IgD-negative memory B cell (primary cell): ENCODE data around the gene WDR37. TPM values are rescaled to one million over a fixed set of nuclear protein-coding genes. Genes with fewer than 3 reads are reported as not detected.
A peak's percentile ranks its signal among the peaks of the same experiment; 100 is the strongest.
"Not testable (repeated sequence)": the region's sequence is repeated elsewhere in the genome, so short reads cannot be mapped to it uniquely, and the experiment has no call there.

Experiments used
- H3K27ac Mint-ChIP-seq, 3 donors: one replicate each; pipeline ENCODE4 v1.8.0; 2020 to 2022; ENCODE audit warnings: mild to moderate bottlenecking in 3 of 3, mixed read lengths in 3 of 3, moderate library complexity in 1 of 3
- H3K27me3 Mint-ChIP-seq: one replicate; pipeline ENCODE4 v1.8.0; 2021; ENCODE audit warnings: mixed read lengths
- H3K36me3 Mint-ChIP-seq: one replicate; pipeline ENCODE4 v1.8.0; 2020; ENCODE audit warnings: mild to moderate bottlenecking, mixed read lengths
- H3K4me1 Mint-ChIP-seq, 3 donors: one replicate each; pipeline ENCODE4 v1.8.0; 2020 to 2022; ENCODE audit warnings: mixed read lengths in 3 of 3, mild to moderate bottlenecking in 1 of 3
- H3K4me3 Mint-ChIP-seq, 4 donors: one replicate each; pipeline ENCODE4 v1.8.0; 2020 to 2022; ENCODE audit warnings: mild to moderate bottlenecking in 4 of 4, mixed read lengths in 4 of 4, moderate library complexity in 3 of 4
- H3K9me3 Mint-ChIP-seq, 3 donors: one replicate each; pipeline ENCODE4 v1.8.0; 2020 to 2021; ENCODE audit warnings: mixed read lengths in 3 of 3, mild to moderate bottlenecking in 1 of 3
- polyA plus RNA-seq: library from polyadenylated mRNA; unstranded; fragments of 300-500 nt; fragmentation: Illumina TruSeq; gene quantifications from one replicate; pipeline ENCODE4 v1.2.3, GENCODE V29; 2021

Gene WDR37
- polyA plus RNA-seq, 1 donor from 2014 or later: 14.7 TPM

DNA sequence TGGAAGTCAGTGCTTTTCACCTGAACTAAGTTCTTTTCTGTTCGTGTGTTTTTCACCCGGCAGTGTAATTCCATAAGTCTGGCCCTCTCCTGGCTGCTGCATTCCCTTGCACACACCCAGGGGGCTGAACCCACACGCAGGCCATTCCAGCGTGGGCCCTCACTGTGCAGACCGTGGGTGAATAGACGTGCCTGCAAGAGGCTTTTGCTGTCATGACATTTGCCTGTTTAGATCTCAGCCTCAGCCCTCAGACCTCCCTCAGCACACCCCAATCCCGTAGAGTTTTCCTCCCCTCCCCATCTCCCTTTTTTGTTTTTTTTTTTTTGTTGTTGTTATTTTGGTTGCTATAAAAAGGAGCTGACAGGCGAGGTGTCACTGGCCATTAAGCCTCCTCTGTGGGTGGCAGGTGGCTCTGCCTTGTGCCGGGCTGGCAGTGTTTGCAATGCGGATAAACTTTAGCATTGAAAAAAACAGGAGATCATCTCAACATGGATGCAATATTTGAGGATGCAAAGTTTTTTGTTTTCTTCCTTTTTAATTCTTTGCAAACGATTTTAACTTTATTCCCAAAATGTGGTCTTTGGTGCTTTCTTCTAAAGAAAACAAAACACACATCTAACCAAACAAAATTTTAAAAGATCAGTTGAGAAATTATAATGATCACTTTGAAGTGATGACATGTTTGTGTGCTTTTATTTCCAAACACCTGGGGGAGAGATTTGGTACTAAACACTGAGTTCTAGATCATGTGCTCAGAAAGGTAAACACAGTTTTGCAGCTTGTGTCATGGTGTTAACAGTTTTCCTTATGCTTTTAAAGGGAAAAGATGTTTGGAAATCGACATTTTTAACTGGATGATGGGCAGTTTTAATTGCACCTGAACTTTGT lies 58.8 kb downstream of the WDR37 start:
- peaks cover 2% of the 10 kb centered on the region for H3K36me3 Mint-ChIP-seq
- H3K27me3 Mint-ChIP-seq: no peaks in the 10 kb centered on the region
- no peaks in the 10 kb centered on the region for H3K9me3 Mint-ChIP-seq
- H3K4me1 Mint-ChIP-seq: peaks cover 4 to 14% (median 7%) of the 10 kb centered on the region in 3 donors
- peak overlapping the region in 1 of 3 donors; percentile 16 for H3K27ac Mint-ChIP-seq
- no peak overlapping the region for H3K4me3 Mint-ChIP-seq

- Mint-ChIP-seq H3K27ac (peak overlapping the region in 1 of 3 donors; percentile 16), H3K4me1 (peaks cover 0 to 10% (median under 1%) of the 10 kb centered on the region in 3 donors), H3K36me3 (peaks cover 2% of the 10 kb centered on the region), H3K9me3 (no peaks in the 10 kb centered on the region), H3K4me3 (no peak overlapping the region), H3K27me3 (no peaks in the 10 kb centered on the region)
Observed at GRCh38 chr10:1115607-1115955, 59.4 kb downstream of the WDR37 start.

DNA sequence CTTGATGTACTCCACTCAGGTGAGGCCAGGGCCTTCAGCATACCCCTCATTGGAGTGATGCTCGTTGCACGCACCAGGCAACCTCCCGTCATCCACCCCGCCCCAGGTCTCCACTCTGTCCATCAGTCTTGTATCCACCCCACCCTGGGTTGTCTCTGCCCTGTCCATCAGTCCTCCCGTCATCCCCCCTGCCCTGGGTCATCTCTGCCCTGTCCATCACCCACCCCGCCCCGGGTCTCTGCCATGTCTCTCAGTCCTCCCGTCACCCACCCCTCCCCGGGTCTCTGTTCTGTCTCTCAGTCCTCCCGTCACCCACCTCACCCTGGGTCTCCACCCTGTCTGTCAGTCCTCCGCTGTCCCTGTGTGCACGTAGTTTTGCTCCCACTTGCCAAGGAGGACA lies 59.9 kb downstream of the WDR37 start:
- no peaks in the 10 kb centered on the region for H3K9me3 Mint-ChIP-seq
- H3K4me1 Mint-ChIP-seq: peaks cover 0 to 10% (median 0%) of the 10 kb centered on the region in 3 donors
- H3K27me3 Mint-ChIP-seq: no peaks in the 10 kb centered on the region
- no peak overlapping the region for H3K4me3 Mint-ChIP-seq
- peaks cover 2% of the 10 kb centered on the region for H3K36me3 Mint-ChIP-seq
- H3K27ac Mint-ChIP-seq: no peak overlapping the region

- Mint-ChIP-seq H3K9me3 (no peaks in the 10 kb centered on the region), H3K36me3 (no peaks in the 10 kb centered on the region), H3K4me3 (no peak overlapping the region), H3K27me3 (no peaks in the 10 kb centered on the region), H3K4me1 (peaks cover 0 to 6% (median 0%) of the 10 kb centered on the region in 3 donors), H3K27ac (no peak overlapping the region)
Observed at GRCh38 chr10:1116696-1117280, 60.6 kb downstream of the WDR37 start.

- Mint-ChIP-seq H3K4me3 (no peak overlapping the region), H3K27ac (no peak overlapping the region), H3K36me3 (peaks cover 1% of the 10 kb centered on the region), H3K27me3 (no peaks in the 10 kb centered on the region), H3K4me1 (peaks cover 0 to 8% (median 0%) of the 10 kb centered on the region in 3 donors), H3K9me3 (no peaks in the 10 kb centered on the region)
Observed at GRCh38 chr10:1117651-1118050, 61.5 kb downstream of the WDR37 start.

- H3K36me3 Mint-ChIP-seq, H3K27ac Mint-ChIP-seq, H3K9me3 Mint-ChIP-seq, H3K27me3 Mint-ChIP-seq, H3K4me3 Mint-ChIP-seq: not testable (repeated sequence)
- peaks cover 0 to 11% (median 0%) of the 10 kb centered on the region in 3 donors for H3K4me1 Mint-ChIP-seq
Observed at GRCh38 chr10:1118318-1118717, 62.1 kb downstream of the WDR37 start.

DNA sequence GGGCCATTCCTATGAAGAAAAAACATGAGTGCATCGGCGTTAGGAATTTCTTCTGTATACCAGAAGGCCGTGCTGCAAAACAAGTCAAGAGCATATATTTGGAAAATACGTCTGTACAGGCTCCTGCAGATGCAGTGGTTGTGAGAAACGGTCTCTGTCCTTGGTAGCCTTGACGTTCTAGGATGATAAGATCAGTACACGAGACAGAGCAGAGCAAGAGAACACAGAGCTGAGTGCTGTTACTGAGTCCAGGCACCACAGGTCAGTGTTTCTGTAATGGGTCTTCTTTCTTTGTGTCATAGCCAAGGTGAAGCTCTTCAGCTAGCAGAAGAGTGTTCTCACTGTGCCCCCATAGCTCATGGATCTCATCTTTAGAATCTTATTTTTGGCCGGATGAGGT lies 62.8 kb downstream of the WDR37 start:
- Mint-ChIP-seq H3K4me1 (peaks cover 0 to 16% (median 4%) of the 10 kb centered on the region in 3 donors), H3K27ac (no peak overlapping the region), H3K36me3 (peaks cover 10% of the 10 kb centered on the region), H3K4me3 (no peak overlapping the region), H3K27me3 (no peaks in the 10 kb centered on the region), H3K9me3 (no peaks in the 10 kb centered on the region)

DNA sequence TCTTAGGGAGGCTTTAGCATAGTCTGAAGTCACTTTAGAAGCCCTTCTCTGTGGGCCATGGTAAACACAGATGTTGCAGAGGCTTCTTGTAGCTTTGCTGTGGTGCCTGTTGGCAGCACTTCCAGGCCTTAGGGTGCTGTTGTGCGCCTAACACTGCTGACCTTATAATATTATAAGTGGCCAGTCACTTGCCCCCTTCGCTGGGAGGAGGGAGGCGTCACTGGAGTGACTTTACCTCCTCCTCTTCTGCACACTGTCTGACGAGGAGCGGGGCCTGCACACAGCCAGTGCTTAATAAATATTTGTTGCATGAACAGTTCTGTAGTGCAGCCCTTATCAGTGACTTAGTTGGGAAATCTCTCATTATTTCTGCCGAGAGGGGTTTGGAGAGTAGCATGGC lies 63.3 kb downstream of the WDR37 start:
- Mint-ChIP-seq H3K27me3 (no peaks in the 10 kb centered on the region), H3K9me3 (no peaks in the 10 kb centered on the region), H3K4me1 (peaks cover 0 to 18% (median 4%) of the 10 kb centered on the region in 3 donors), H3K27ac (no peak overlapping the region), H3K36me3 (peaks cover 11% of the 10 kb centered on the region), H3K4me3 (no peak overlapping the region)

DNA sequence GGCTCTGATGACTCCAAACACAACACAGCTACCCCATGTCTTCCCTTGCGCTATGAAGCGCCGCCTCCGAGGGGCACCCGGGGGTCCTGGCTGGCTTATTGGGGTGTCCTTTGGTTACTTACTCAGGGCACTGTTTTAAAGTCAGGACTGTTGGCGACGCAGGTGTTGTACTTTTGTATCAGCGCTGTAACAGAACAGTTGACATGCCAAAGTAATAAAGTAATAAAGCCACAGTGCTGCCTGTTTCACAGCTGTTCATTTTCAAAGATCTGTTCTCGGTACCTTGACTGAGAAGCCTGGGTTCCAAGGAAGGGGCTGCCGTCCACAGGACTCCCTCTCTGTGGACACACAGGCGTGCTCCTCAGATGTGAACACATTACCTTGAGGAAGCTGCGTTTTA lies 64.1 kb downstream of the WDR37 start:
- Mint-ChIP-seq H3K27ac (no peak overlapping the region), H3K36me3 (peaks cover 11% of the 10 kb centered on the region), H3K4me3 (no peak overlapping the region), H3K27me3 (no peaks in the 10 kb centered on the region), H3K9me3 (no peaks in the 10 kb centered on the region), H3K4me1 (peaks cover 0 to 16% (median 4%) of the 10 kb centered on the region in 3 donors)

- H3K9me3 Mint-ChIP-seq: no peaks in the 10 kb centered on the region
- H3K27ac Mint-ChIP-seq: no peak overlapping the region
- no peaks in the 10 kb centered on the region for H3K27me3 Mint-ChIP-seq
- H3K4me3 Mint-ChIP-seq: no peak overlapping the region
- H3K36me3 Mint-ChIP-seq: peaks cover 14% of the 10 kb centered on the region
- peaks cover 0 to 15% (median 4%) of the 10 kb centered on the region in 3 donors for H3K4me1 Mint-ChIP-seq
Observed at GRCh38 chr10:1120801-1121211, 64.6 kb downstream of the WDR37 start.

- no peaks in the 10 kb centered on the region for H3K27me3 Mint-ChIP-seq
- H3K9me3 Mint-ChIP-seq: no peaks in the 10 kb centered on the region
- peaks cover 14% of the 10 kb centered on the region for H3K36me3 Mint-ChIP-seq
- H3K4me3 Mint-ChIP-seq: no peak overlapping the region
- peaks cover 0 to 15% (median 4%) of the 10 kb centered on the region in 3 donors for H3K4me1 Mint-ChIP-seq
- H3K27ac Mint-ChIP-seq: no peak overlapping the region
Observed at GRCh38 chr10:1121271-1121970, 65.2 kb downstream of the WDR37 start.

DNA sequence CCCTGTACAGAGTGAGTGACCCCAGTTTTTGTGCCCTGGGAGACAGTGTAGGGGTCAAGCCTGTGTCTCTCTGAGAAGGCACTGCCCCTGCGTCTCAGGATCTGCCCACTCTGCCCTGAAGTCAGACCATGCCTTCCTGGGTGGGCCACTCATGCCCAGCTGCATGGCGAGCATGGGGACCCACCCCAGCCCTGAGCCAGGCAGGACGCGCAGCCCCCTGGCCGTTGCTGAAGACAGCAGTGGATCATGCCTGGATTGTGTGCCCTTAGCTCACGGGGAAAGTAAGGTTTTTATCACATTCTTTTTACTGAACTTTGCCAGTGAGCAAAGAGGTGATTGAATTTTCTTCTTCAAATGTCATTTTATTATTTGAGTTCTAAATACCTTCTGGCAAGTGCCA lies 66.2 kb downstream of the WDR37 start:
- Mint-ChIP-seq H3K9me3 (no peaks in the 10 kb centered on the region), H3K27ac (no peak overlapping the region), H3K4me3 (no peak overlapping the region), H3K36me3 (peaks cover 14% of the 10 kb centered on the region), H3K27me3 (no peaks in the 10 kb centered on the region), H3K4me1 (peaks cover 0 to 15% (median 4%) of the 10 kb centered on the region in 3 donors)

GRCh38 chr10:1123198-1123597 lies 67.0 kb downstream of the WDR37 start:
- peaks cover 14% of the 10 kb centered on the region for H3K36me3 Mint-ChIP-seq
- H3K27me3 Mint-ChIP-seq: no peaks in the 10 kb centered on the region
- H3K4me3 Mint-ChIP-seq: no peak overlapping the region
- H3K9me3 Mint-ChIP-seq: no peaks in the 10 kb centered on the region
- no peak overlapping the region for H3K27ac Mint-ChIP-seq
- peaks cover 0 to 15% (median 5%) of the 10 kb centered on the region in 3 donors for H3K4me1 Mint-ChIP-seq

DNA sequence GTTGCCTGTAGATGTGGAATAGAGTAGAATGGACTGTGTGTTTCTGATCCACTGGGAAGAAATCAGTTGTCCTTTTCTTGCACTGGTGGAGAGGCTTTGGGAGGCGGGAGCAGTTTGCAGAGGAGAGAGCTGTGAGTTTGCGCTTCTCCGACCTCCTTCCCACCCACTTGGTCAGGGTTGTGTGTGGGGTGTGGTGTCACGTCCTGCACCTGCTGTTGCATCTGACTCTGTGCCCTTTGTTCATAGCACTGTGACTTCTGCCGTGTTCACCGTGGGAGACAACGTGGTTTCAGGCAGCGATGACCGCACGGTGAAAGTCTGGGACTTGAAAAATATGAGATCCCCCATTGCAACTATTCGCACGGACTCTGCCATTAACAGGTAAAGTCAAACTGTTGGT lies 67.8 kb downstream of the WDR37 start:
- no peak overlapping the region for H3K27ac Mint-ChIP-seq

GRCh38 chr10:1124796-1125195 lies 68.6 kb downstream of the WDR37 start:
- H3K27ac Mint-ChIP-seq: no peak overlapping the region

More for the DNA sequence above, 67.8 kb downstream of the WDR37 start:
- Mint-ChIP-seq H3K4me3 (no peak overlapping the region), H3K27me3 (no peaks in the 10 kb centered on the region), H3K4me1 (peaks cover 0 to 13% (median 5%) of the 10 kb centered on the region in 3 donors), H3K9me3 (no peaks in the 10 kb centered on the region), H3K36me3 (peaks cover 14% of the 10 kb centered on the region)

More at GRCh38 chr10:1124796-1125195, 68.6 kb downstream of the WDR37 start:
- H3K4me3 Mint-ChIP-seq: no peak overlapping the region
- H3K27me3 Mint-ChIP-seq: no peaks in the 10 kb centered on the region
- H3K36me3 Mint-ChIP-seq: peaks cover 16% of the 10 kb centered on the region
- H3K9me3 Mint-ChIP-seq: no peaks in the 10 kb centered on the region
- H3K4me1 Mint-ChIP-seq: peaks cover 0 to 13% (median 5%) of the 10 kb centered on the region in 3 donors
